Naive B cell (primary cell): Measurements from ENCODE around the gene MTCL1. TPM values are rescaled to one million over a fixed set of nuclear protein-coding genes. Genes with fewer than 3 reads are reported as not detected.

Experiments used
- ATAC-seq, 2 donors: fragments of 150-1000 bp; cut with Tn5 transposase; 2 replicates each; pipeline ENCODE4 v1.10.0; 2021; ENCODE audit warnings: low read depth in 2 of 2, mild to moderate bottlenecking in 2 of 2, moderate library complexity in 2 of 2
- DNase-seq: peaks from one replicate; pipeline ENCODE4 v3.0.0; 2022
- H3K27ac Mint-ChIP-seq, 6 donors: one replicate each; pipeline ENCODE4 v1.8.0; 2020 to 2022; ENCODE audit warnings: mild to moderate bottlenecking in 6 of 6, mixed read lengths in 6 of 6, moderate library complexity in 5 of 6, inconsistent platforms in 2 of 6
- H3K27me3 Mint-ChIP-seq, 3 donors: one replicate each; pipeline ENCODE4 v1.8.0; 2021 to 2022; ENCODE audit warnings: mixed read lengths in 3 of 3, mild to moderate bottlenecking in 1 of 3
- H3K36me3 Mint-ChIP-seq, 2 donors: one replicate each; pipeline ENCODE4 v1.8.0; 2020 to 2022; ENCODE audit warnings: mixed read lengths in 2 of 2, inconsistent platforms in 1 of 2, mild to moderate bottlenecking in 1 of 2
- H3K4me1 Mint-ChIP-seq, 3 donors: one replicate each; pipeline ENCODE4 v1.8.0; 2020 to 2022; ENCODE audit warnings: mixed read lengths in 3 of 3, inconsistent platforms in 1 of 3, mild to moderate bottlenecking in 1 of 3, moderate library complexity in 1 of 3
- H3K4me3 Mint-ChIP-seq, 8 donors: one replicate each; pipeline ENCODE4 v1.8.0; 2020 to 2022; ENCODE audit warnings: mild to moderate bottlenecking in 8 of 8, mixed read lengths in 8 of 8, moderate library complexity in 8 of 8, inconsistent platforms in 2 of 8
- H3K9me3 Mint-ChIP-seq, 7 donors: one replicate each; pipeline ENCODE4 v1.8.0; 2020 to 2022; ENCODE audit warnings: mixed read lengths in 7 of 7, mild to moderate bottlenecking in 5 of 7, inconsistent platforms in 2 of 7, moderate library complexity in 1 of 7
- polyA plus RNA-seq, 6 donors: library from polyadenylated mRNA; unstranded; fragments of 300-500 nt; fragmentation: Illumina TruSeq; gene quantifications; one replicate each; pipeline ENCODE4 v1.2.3, GENCODE V29; 2021; ENCODE audit warnings: low read depth in 6 of 6

MTCL1 gene
- polyA plus RNA-seq, 6 donors from 2014 or later: 0.26 to 1.4 (median 0.80) TPM

- no peak overlapping the region for H3K4me3 Mint-ChIP-seq
- peaks cover 0 to 3% (median 0%) of the 10 kb centered on the region in 3 donors for H3K4me1 Mint-ChIP-seq
- peaks cover 0 to 4% (median 0%) of the 10 kb centered on the region in 7 donors for H3K9me3 Mint-ChIP-seq
- DNase-seq (no peak), ATAC-seq (no peak)
- no peak overlapping the region for H3K27ac Mint-ChIP-seq
- no peaks in the 10 kb centered on the region for H3K36me3 Mint-ChIP-seq
- no peaks in the 10 kb centered on the region for H3K27me3 Mint-ChIP-seq
These were observed 35.8 kb upstream of the MTCL1 start for GRCh38 chr18:8669571-8669970.

- ATAC-seq (no peak), DNase-seq (no peak)
- H3K27me3 Mint-ChIP-seq: peaks cover 0 to 6% (median 0%) of the 10 kb centered on the region in 3 donors
- peaks cover 0 to 3% (median 0%) of the 10 kb centered on the region in 3 donors for H3K4me1 Mint-ChIP-seq
- H3K27ac Mint-ChIP-seq: peak overlapping the region in 1 of 6 donors; percentile 15
- peaks cover 0 to 3% (median 0%) of the 10 kb centered on the region in 7 donors for H3K9me3 Mint-ChIP-seq
- no peaks in the 10 kb centered on the region for H3K36me3 Mint-ChIP-seq
- H3K4me3 Mint-ChIP-seq: no peak overlapping the region
These were observed 31.8 kb upstream of the MTCL1 start for GRCh38 chr18:8673256-8674209.

GRCh38 chr18:8675057-8675456 lies 30.3 kb upstream of the MTCL1 start:
- peaks cover 0 to 3% (median 0%) of the 10 kb centered on the region in 7 donors for H3K9me3 Mint-ChIP-seq
- DNase-seq: no peak

GRCh38 chr18:8681196-8681595 lies 24.2 kb upstream of the MTCL1 start:
- Mint-ChIP-seq H3K27ac (peak overlapping the region in 1 of 6 donors; percentile 26), H3K9me3 (no peaks in the 10 kb centered on the region), H3K36me3 (no peaks in the 10 kb centered on the region), H3K4me3 (no peak overlapping the region), H3K4me1 (no peaks in the 10 kb centered on the region), H3K27me3 (peaks cover 0 to 3% (median 3%) of the 10 kb centered on the region in 3 donors)
- no peak for DNase-seq
- no peak for ATAC-seq

More at GRCh38 chr18:8675057-8675456, 30.3 kb upstream of the MTCL1 start:
- Mint-ChIP-seq H3K36me3 (no peaks in the 10 kb centered on the region), H3K4me1 (peaks cover 0 to 3% (median 0%) of the 10 kb centered on the region in 3 donors), H3K27me3 (peaks cover 0 to 6% (median 0%) of the 10 kb centered on the region in 3 donors), H3K4me3 (no peak overlapping the region), H3K27ac (no peak overlapping the region)
- ATAC-seq: no peak

- ATAC-seq (no peak), DNase-seq (no peak)
- no peaks in the 10 kb centered on the region for H3K9me3 Mint-ChIP-seq
- no peaks in the 10 kb centered on the region for H3K4me1 Mint-ChIP-seq
- peaks cover 0 to 5% (median 3%) of the 10 kb centered on the region in 3 donors for H3K27me3 Mint-ChIP-seq
- no peak overlapping the region for H3K4me3 Mint-ChIP-seq
- peak overlapping the region in 4 of 6 donors; percentile 27 to 90 (median 48) for H3K27ac Mint-ChIP-seq
- no peaks in the 10 kb centered on the region for H3K36me3 Mint-ChIP-seq
These were observed 20.8 kb upstream of the MTCL1 start for GRCh38 chr18:8684577-8684976.

GRCh38 chr18:8685141-8685913 lies 20.0 kb upstream of the MTCL1 start:
- ATAC-seq (no peak), DNase-seq (no peak)
- Mint-ChIP-seq H3K27ac (no peak overlapping the region), H3K9me3 (no peaks in the 10 kb centered on the region), H3K27me3 (peaks cover 0 to 9% (median 3%) of the 10 kb centered on the region in 3 donors), H3K36me3 (no peaks in the 10 kb centered on the region), H3K4me1 (no peaks in the 10 kb centered on the region), H3K4me3 (no peak overlapping the region)

GRCh38 chr18:8685914-8686216 lies 19.5 kb upstream of the MTCL1 start:
- no peak overlapping the region for H3K27ac Mint-ChIP-seq
- H3K4me3 Mint-ChIP-seq: no peak overlapping the region
- no peaks in the 10 kb centered on the region for H3K9me3 Mint-ChIP-seq
- DNase-seq (no peak), ATAC-seq (no peak)
- H3K27me3 Mint-ChIP-seq: peaks cover 0 to 11% (median 3%) of the 10 kb centered on the region in 3 donors
- no peaks in the 10 kb centered on the region for H3K4me1 Mint-ChIP-seq
- H3K36me3 Mint-ChIP-seq: no peaks in the 10 kb centered on the region

- Mint-ChIP-seq H3K4me1 (no peaks in the 10 kb centered on the region), H3K4me3 (no peak overlapping the region), H3K27ac (no peak overlapping the region), H3K27me3 (peaks cover 0 to 11% (median 3%) of the 10 kb centered on the region in 3 donors), H3K36me3 (no peaks in the 10 kb centered on the region), H3K9me3 (no peaks in the 10 kb centered on the region)
- DNase-seq (no peak), ATAC-seq (no peak)
These were observed 18.7 kb upstream of the MTCL1 start for GRCh38 chr18:8686611-8687010.

- Mint-ChIP-seq H3K9me3 (no peaks in the 10 kb centered on the region), H3K36me3 (no peaks in the 10 kb centered on the region), H3K27me3 (peaks cover 0 to 11% (median 3%) of the 10 kb centered on the region in 3 donors), H3K4me1 (no peaks in the 10 kb centered on the region), H3K27ac (no peak overlapping the region), H3K4me3 (no peak overlapping the region)
- ATAC-seq (no peak), DNase-seq (no peak)
These were observed 17.0 kb upstream of the MTCL1 start for GRCh38 chr18:8688216-8688800.

- Mint-ChIP-seq H3K27ac (no peak overlapping the region), H3K36me3 (no peaks in the 10 kb centered on the region), H3K4me1 (no peaks in the 10 kb centered on the region), H3K4me3 (no peak overlapping the region), H3K9me3 (no peaks in the 10 kb centered on the region), H3K27me3 (peaks cover 0 to 11% (median 3%) of the 10 kb centered on the region in 3 donors)
- ATAC-seq (no peak), DNase-seq (no peak)
These were observed 16.5 kb upstream of the MTCL1 start for GRCh38 chr18:8688816-8689215.

- no peaks in the 10 kb centered on the region for H3K4me1 Mint-ChIP-seq
- H3K27ac Mint-ChIP-seq: no peak overlapping the region
- ATAC-seq (no peak), DNase-seq (no peak)
- no peak overlapping the region for H3K4me3 Mint-ChIP-seq
- H3K27me3 Mint-ChIP-seq: peaks cover 0 to 11% (median 3%) of the 10 kb centered on the region in 3 donors
- H3K36me3 Mint-ChIP-seq: no peaks in the 10 kb centered on the region
- H3K9me3 Mint-ChIP-seq: no peaks in the 10 kb centered on the region
These were observed 15.8 kb upstream of the MTCL1 start for GRCh38 chr18:8689517-8689916.

- Mint-ChIP-seq H3K36me3 (no peaks in the 10 kb centered on the region), H3K27ac (peak overlapping the region in 2 of 6 donors; percentile 56 to 94), H3K4me3 (peak overlapping the region in 1 of 8 donors; percentile 47), H3K9me3 (no peaks in the 10 kb centered on the region), H3K27me3 (peaks cover 5 to 12% (median 9%) of the 10 kb centered on the region in 3 donors), H3K4me1 (peaks cover 11 to 14% (median 12%) of the 10 kb centered on the region in 3 donors)
- ATAC-seq (no peak), DNase-seq (no peak)
These were observed 10.5 kb upstream of the MTCL1 start for GRCh38 chr18:8694891-8695290.

GRCh38 chr18:8695932-8696517 lies 9.3 kb upstream of the MTCL1 start:
- Mint-ChIP-seq H3K27me3 (peaks cover 8 to 11% (median 8%) of the 10 kb centered on the region in 3 donors), H3K36me3 (no peaks in the 10 kb centered on the region), H3K4me3 (peak overlapping the region in 5 of 8 donors; percentile 30 to 71 (median 47)), H3K27ac (peak overlapping the region; percentile 91 to 96 (median 94)), H3K9me3 (no peaks in the 10 kb centered on the region), H3K4me1 (peaks cover 11 to 14% (median 12%) of the 10 kb centered on the region in 3 donors)
- ATAC-seq (peak; percentile 95 to 96), DNase-seq (peak; percentile 71)
